Epidermal melanocyte (primary cell): ENCODE results near the gene TPD52L2.

Experiments
- DNase-seq: peaks from one replicate; pipeline ENCODE4 v3.0.0; 2011; ENCODE audit warnings: low spot score; ENCODE audit not compliant: insufficient read length

Gene TPD52L2

DNA sequence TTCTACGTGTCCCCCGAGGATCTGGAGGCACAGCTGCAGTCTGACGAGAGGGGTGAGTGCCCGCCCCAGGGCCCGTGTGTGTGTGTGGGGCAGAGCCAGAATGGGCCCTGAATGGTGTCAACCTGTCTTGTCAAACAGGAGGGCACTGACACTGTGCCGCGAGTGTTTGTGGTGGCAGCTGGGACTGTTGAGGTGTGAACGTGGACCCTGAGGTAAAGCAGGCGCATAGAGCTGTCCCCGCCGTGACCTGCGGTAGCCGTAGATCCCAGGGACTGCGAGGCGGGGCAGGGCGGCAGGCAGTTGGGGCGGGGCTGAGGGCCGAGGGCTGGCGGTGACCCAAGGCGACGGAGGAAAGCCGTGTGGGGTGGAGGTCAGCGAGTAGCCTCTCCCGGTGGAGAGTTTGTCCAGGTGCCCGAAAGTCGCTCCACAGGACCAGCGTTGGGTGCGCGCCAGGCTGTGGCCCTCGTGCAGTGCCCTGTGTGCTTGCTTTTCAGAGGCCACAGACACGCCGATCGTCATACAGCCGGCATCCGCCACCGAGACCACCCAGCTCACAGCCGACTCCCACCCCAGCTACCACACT lies 66.0 kb downstream of the TPD52L2 start:
- no peak for DNase-seq

GRCh38 chr20:63931735-63932134 lies 66.7 kb downstream of the TPD52L2 start:
- peak; percentile 12 for DNase-seq

- peak; percentile 9 for DNase-seq
Measured at GRCh38 chr20:63932606-63933160, 67.6 kb downstream of the TPD52L2 start.

- DNase-seq = peak; percentile 16
Measured at GRCh38 chr20:63933646-63934045, 68.6 kb downstream of the TPD52L2 start.

- DNase-seq = peak; percentile 12
Measured at GRCh38 chr20:63934271-63935068, 69.4 kb downstream of the TPD52L2 start.

- no peak for DNase-seq
Measured at GRCh38 chr20:63935447-63935846, 70.4 kb downstream of the TPD52L2 start.

DNA sequence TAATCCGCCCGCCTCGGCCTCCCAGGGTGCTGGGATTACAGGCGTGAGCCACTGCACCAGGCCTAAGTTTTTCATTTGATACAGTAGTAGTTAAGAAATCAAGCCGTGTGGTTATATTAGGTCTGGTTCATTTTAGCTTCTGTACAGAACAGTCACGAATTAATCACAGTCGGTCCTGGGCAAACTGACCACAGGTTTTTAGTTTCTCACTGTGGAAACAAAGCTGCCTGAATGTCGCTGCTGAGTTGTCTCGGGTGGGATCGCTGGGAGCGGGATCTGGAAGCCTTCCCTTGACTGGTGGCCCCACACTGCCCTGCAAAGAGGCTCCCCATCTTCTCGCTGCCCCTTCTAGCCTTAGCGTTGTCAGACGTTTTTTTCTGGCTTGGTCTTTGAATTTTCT lies 72.5 kb downstream of the TPD52L2 start:
- DNase-seq = no peak

- no peak for DNase-seq
Measured at GRCh38 chr20:63939061-63939935, 74.2 kb downstream of the TPD52L2 start.

GRCh38 chr20:63940071-63940471 lies 75.0 kb downstream of the TPD52L2 start:
- no peak for DNase-seq

DNA sequence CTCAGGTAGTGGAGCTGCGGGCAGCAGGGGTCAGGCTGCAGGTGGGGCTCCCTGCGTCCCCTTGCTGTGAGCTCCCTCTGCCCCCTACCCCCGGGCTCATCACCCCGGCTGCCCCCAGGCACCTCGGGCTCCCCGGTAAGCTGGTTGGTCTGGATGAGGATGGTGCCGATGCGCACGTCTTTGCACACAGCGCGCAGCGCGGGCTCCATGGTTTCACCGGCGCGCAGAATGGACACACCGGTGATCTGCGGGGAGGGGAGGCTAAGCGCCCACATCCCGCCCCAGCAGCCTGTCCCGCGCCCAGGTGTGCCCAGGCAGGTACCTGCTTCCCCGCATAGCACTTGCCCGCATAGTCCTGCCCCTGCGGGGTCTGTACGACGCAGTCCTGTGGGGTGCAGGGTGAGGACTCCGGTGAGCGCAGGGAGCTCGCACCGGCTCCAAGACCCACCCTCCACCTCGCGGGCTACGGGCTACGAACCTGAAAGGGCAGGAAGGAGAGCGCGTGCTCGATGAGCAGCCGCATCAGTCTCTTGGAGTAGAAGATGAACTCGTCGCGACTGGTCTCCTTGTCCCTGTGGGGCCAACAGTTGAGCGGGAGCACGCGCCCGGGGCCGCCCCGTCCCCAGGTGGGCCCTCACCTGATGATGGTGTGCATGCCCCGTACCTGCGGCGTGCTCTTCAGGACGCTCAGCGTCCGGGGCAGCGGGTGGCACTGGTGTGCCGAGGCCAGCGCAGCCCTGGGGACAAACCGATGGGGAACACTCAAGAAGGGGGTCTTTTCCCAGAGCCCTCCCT lies 75.6 kb downstream of the TPD52L2 start:
- no peak for DNase-seq
